Neuronal stem cell (in vitro differentiated cells): ENCODE measurements around the gene CAMK4.

Experiments
- DNase-seq: peaks from one replicate; pipeline ENCODE4 v3.0.0-alpha.2; 2013; ENCODE audit warnings: low spot score
- H2AFZ ChIP-seq: one replicate; pipeline ENCODE4 v1.6.1; 2013; ENCODE audit warnings: mild to moderate bottlenecking, low read length, inconsistent platforms
- H2AK5ac ChIP-seq: 2 replicates; pipeline ENCODE4 v1.6.1; 2013; ENCODE audit warnings: low read depth, mild to moderate bottlenecking, inconsistent platforms, low read length, moderate library complexity, mixed read lengths
- H2BK120ac ChIP-seq: 2 replicates; pipeline ENCODE4 v1.6.1; 2013; ENCODE audit warnings: low read depth, mild to moderate bottlenecking, inconsistent platforms, low read length, moderate library complexity, mixed read lengths
- H2BK12ac ChIP-seq: one replicate; pipeline ENCODE4 v1.6.1; 2013; ENCODE audit warnings: low read length, inconsistent platforms
- H2BK15ac ChIP-seq: 2 replicates; pipeline ENCODE4 v1.6.1; 2013; ENCODE audit warnings: mild to moderate bottlenecking, low read length, inconsistent platforms, mixed read lengths
- H2BK5ac ChIP-seq: one replicate; pipeline ENCODE4 v1.6.1; 2013; ENCODE audit warnings: inconsistent platforms, mild to moderate bottlenecking, low read length, moderate library complexity
- H3K14ac ChIP-seq: one replicate; pipeline ENCODE4 v1.6.1; 2013; ENCODE audit warnings: low read length, inconsistent platforms
- H3K18ac ChIP-seq: 2 replicates; pipeline ENCODE4 v1.6.1; 2013; ENCODE audit warnings: low read length, inconsistent platforms
- H3K23ac ChIP-seq: 2 replicates; pipeline ENCODE4 v1.6.1; 2013; ENCODE audit warnings: low read depth, mild to moderate bottlenecking, mixed read lengths, low read length, inconsistent platforms; ENCODE audit not compliant: poor library complexity
- H3K27ac ChIP-seq: replicated peaks from 3 replicates; pipeline ENCODE4 v1.5.1; 2013; ENCODE audit warnings: low read length, inconsistent platforms
- H3K27me3 ChIP-seq, 3 experiments: 2 replicates each; pipeline ENCODE4 v1.6.1; 2013; ENCODE audit warnings: low read length in 3 of 3, mild to moderate bottlenecking in 2 of 3, inconsistent platforms in 1 of 3, low read depth in 1 of 3, mixed read lengths in 1 of 3, moderate library complexity in 1 of 3; ENCODE audit not compliant: control insufficient read depth in 3 of 3, insufficient read depth in 3 of 3
- H3K36me3 ChIP-seq, 2 donors: replicated peaks in 1 of 2; 2 replicates each; pipeline ENCODE4 v1.6.1; 2013; ENCODE audit warnings: low read length in 2 of 2; ENCODE audit not compliant: control insufficient read depth in 2 of 2, insufficient read depth in 2 of 2
- H3K4ac ChIP-seq: 2 replicates; pipeline ENCODE4 v1.6.1; 2013; ENCODE audit warnings: inconsistent platforms, mild to moderate bottlenecking, low read length, moderate library complexity
- H3K4me1 ChIP-seq, 2 donors: 1 replicate in 1 of 2; 2 replicates in 1 of 2; pipeline ENCODE4 v1.6.1; 2013; ENCODE audit warnings: low read length in 2 of 2, low read depth in 1 of 2; ENCODE audit not compliant: control insufficient read depth in 2 of 2, insufficient read depth in 1 of 2
- H3K4me2 ChIP-seq: one replicate; pipeline ENCODE4 v1.6.1; 2013; ENCODE audit warnings: mild to moderate bottlenecking, low read length, inconsistent platforms; ENCODE audit not compliant: insufficient read depth, poor library complexity, severe bottlenecking
- H3K4me3 ChIP-seq, 2 donors: 2 replicates each; pipeline ENCODE4 v1.5.1; 2013; ENCODE audit warnings: low read length in 2 of 2, mild to moderate bottlenecking in 2 of 2, inconsistent platforms in 1 of 2, moderate library complexity in 1 of 2
- H3K79me1 ChIP-seq: one replicate; pipeline ENCODE4 v1.6.1; 2013; ENCODE audit warnings: low read depth, mild to moderate bottlenecking, inconsistent platforms, low read length, moderate library complexity
- H3K9ac ChIP-seq: one replicate; pipeline ENCODE4 v1.6.1; 2013; ENCODE audit warnings: mild to moderate bottlenecking, low read depth, low read length, inconsistent platforms; ENCODE audit not compliant: poor library complexity
- H3K9me3 ChIP-seq, 2 donors: replicated peaks in 1 of 2; 2 replicates each; pipeline versions ENCODE3 to v1.6.1; 2013; ENCODE audit warnings: low read length in 2 of 2, mild to moderate bottlenecking in 2 of 2, inconsistent platforms in 1 of 2, low read depth in 1 of 2, mixed read lengths in 1 of 2, moderate library complexity in 1 of 2; ENCODE audit not compliant: control insufficient read depth in 2 of 2, insufficient read depth in 1 of 2
- H4K8ac ChIP-seq: one replicate; pipeline ENCODE4 v1.6.1; 2013; ENCODE audit warnings: low read depth, mild to moderate bottlenecking, inconsistent platforms, low read length, moderate library complexity
- H4K91ac ChIP-seq: one replicate; pipeline ENCODE4 v1.6.1; 2013; ENCODE audit warnings: low read length, low read depth, mild to moderate bottlenecking, inconsistent platforms; ENCODE audit not compliant: poor library complexity
- WGBS, 2 donors: extraction: QIAGEN DNeasy Blood & Tissue Kit; methylation state at CpG; one replicate each; pipeline ENCODE4 v1.1.7; 2013; ENCODE audit warnings: missing lambda C conversion rate in 2 of 2, mixed read lengths in 1 of 2; ENCODE audit not compliant: insufficient read length in 2 of 2, insufficient replicate concordance in 1 of 2; ENCODE audit errors: extremely low coverage in 2 of 2; 5-methylcytosine and 5-hydroxymethylcytosine counted together

The CAMK4 gene

DNA sequence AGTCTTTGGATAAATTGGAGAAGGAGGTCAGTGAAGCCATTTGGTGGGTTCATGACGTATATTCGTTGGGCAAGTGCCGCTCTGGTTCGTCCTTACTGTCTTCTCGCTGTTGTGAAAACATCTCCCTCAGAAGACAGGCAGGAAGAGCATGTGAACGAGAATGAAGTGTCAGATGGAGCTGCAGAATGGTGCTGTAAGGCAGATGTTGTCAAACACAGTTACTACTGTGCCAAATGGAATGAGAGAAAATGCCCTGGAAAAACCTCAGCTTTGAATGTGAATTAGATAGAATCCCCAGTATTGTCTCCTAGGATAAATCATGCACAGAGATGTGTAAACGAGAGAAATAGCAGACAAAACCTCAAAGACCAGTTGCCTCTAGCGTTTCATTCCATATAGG, 121.5 kb downstream of the CAMK4 start:
- no peak overlapping the region for H4K91ac ChIP-seq
- no peak overlapping the region for H2BK5ac ChIP-seq
- no peak overlapping the region for H2BK120ac ChIP-seq
- H3K27ac ChIP-seq, result no peak overlapping the region
- H3K4me1 ChIP-seq, result peaks cover 0 to 2% of the 10 kb centered on the region in 2 donors
- no CpG with 5 or more reads among the region's 8 CpGs for WGBS, 2 donors
- no peak overlapping the region for H2BK12ac ChIP-seq
- no peak overlapping the region for H2AFZ ChIP-seq
- H2BK15ac ChIP-seq, result no peak overlapping the region
- H3K4me2 ChIP-seq, result no peak overlapping the region
- H3K18ac ChIP-seq, result no peak overlapping the region
- H3K4me3 ChIP-seq, result no peak overlapping the region
- H3K9me3 ChIP-seq, result no peaks in the 10 kb centered on the region
- no peaks in the 10 kb centered on the region for H3K36me3 ChIP-seq
- DNase-seq, result no peak
- H3K23ac ChIP-seq, result no peak overlapping the region
- H3K79me1 ChIP-seq, result no peaks in the 10 kb centered on the region
- no peak overlapping the region for H3K14ac ChIP-seq
- no peak overlapping the region for H3K4ac ChIP-seq
- H2AK5ac ChIP-seq, result no peak overlapping the region
- no peak overlapping the region for H3K9ac ChIP-seq
- H3K27me3 ChIP-seq, result no peaks in the 10 kb centered on the region
- no peak overlapping the region for H4K8ac ChIP-seq

- H3K23ac ChIP-seq, result no peak overlapping the region
- DNase-seq, result no peak
- H3K4me1 ChIP-seq, result peaks cover 0 to 2% of the 10 kb centered on the region in 2 donors
- no peak overlapping the region for H3K27ac ChIP-seq
- no peak overlapping the region for H2BK5ac ChIP-seq
- no peak overlapping the region for H2BK120ac ChIP-seq
- no peaks in the 10 kb centered on the region for H3K79me1 ChIP-seq
- H4K8ac ChIP-seq, result no peak overlapping the region
- H3K18ac ChIP-seq, result no peak overlapping the region
- H3K4me2 ChIP-seq, result no peak overlapping the region
- no peak overlapping the region for H3K14ac ChIP-seq
- H3K36me3 ChIP-seq, result no peaks in the 10 kb centered on the region
- no peak overlapping the region for H2AFZ ChIP-seq
- no peaks in the 10 kb centered on the region for H3K27me3 ChIP-seq
- no peak overlapping the region for H3K9ac ChIP-seq
- no peak overlapping the region for H3K4ac ChIP-seq
- no peak overlapping the region for H2BK12ac ChIP-seq
- H2BK15ac ChIP-seq, result no peak overlapping the region
- H3K9me3 ChIP-seq, result no peaks in the 10 kb centered on the region
- no peak overlapping the region for H2AK5ac ChIP-seq
- no peak overlapping the region for H3K4me3 ChIP-seq
- no peak overlapping the region for H4K91ac ChIP-seq
Observed at GRCh38 chr5:111347021-111347420, 122.8 kb downstream of the CAMK4 start.

DNA sequence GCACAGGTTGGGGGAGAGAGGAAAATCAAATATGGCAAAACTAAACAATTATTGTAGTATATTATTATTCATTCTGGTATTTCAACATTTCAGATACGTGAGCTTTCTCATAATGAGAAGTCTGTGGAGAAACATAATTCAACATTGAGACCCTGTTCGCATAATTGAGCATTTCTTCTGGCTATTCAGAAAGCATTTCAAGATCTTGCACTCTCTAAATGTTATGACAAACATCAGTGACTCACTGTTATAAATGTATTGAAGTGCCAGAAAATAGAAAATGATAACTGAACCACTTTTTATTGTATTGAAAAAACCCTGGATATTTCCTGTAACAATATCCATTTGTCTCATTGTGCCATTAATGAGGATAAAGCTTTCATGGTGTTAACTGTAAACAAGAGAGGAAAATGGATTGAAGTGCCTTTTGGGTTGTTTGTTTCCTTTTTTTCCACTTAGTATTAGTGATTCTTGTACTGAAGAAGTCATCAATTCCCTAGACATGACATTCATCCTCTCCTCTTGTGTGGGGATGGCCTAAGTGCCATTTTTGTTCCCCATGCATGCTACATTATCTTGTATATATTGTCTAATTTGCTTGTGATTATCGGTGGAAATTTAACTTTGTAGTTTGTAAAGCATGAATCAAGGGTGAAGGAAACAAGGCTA, 124.6 kb downstream of the CAMK4 start:
- Histone ChIP-seq H2BK12ac (no peak overlapping the region), H3K9ac (no peak overlapping the region), H3K79me1 (no peaks in the 10 kb centered on the region), H3K14ac (no peak overlapping the region), H2AFZ (no peak overlapping the region), H3K36me3 (no peaks in the 10 kb centered on the region), H4K8ac (no peak overlapping the region), H3K4me2 (no peak overlapping the region), H3K23ac (no peak overlapping the region), H4K91ac (no peak overlapping the region), H3K4ac (no peak overlapping the region), H3K27ac (no peak overlapping the region), H2BK120ac (no peak overlapping the region), H3K4me3 (no peak overlapping the region), H3K9me3 (no peaks in the 10 kb centered on the region), H2BK5ac (no peak overlapping the region), H3K4me1 (peaks cover 0 to 2% of the 10 kb centered on the region in 2 donors), H2AK5ac (no peak overlapping the region), H3K27me3 (no peaks in the 10 kb centered on the region), H3K18ac (no peak overlapping the region), H2BK15ac (no peak overlapping the region)
- WGBS, 2 donors, result no CpG with 5 or more reads among the region's 3 CpGs
- DNase-seq, result no peak

GRCh38 chr5:111349429-111349828, 125.2 kb downstream of the CAMK4 start:
- Histone ChIP-seq H3K27me3 (no peaks in the 10 kb centered on the region), H3K18ac (no peak overlapping the region), H3K4me1 (peaks cover 0 to 2% of the 10 kb centered on the region in 2 donors), H3K14ac (no peak overlapping the region), H2AFZ (no peak overlapping the region), H3K79me1 (no peaks in the 10 kb centered on the region), H3K27ac (no peak overlapping the region), H3K4me2 (no peak overlapping the region), H3K36me3 (no peaks in the 10 kb centered on the region), H2BK12ac (no peak overlapping the region), H2AK5ac (no peak overlapping the region), H3K9me3 (no peaks in the 10 kb centered on the region), H3K23ac (no peak overlapping the region), H4K8ac (no peak overlapping the region), H2BK15ac (no peak overlapping the region), H3K4ac (no peak overlapping the region), H3K4me3 (no peak overlapping the region), H2BK5ac (no peak overlapping the region), H4K91ac (no peak overlapping the region), H3K9ac (no peak overlapping the region), H2BK120ac (no peak overlapping the region)
- no peak for DNase-seq
- no CpG with 5 or more reads among the region's 1 CpG for WGBS, 2 donors
